Chondrocyte (in vitro differentiated cells): ENCODE measurements around the gene SIMC1. TPM values are rescaled to one million over a fixed set of nuclear protein-coding genes. Genes with fewer than 3 reads are reported as not detected.
A peak's percentile ranks its signal among the peaks of the same experiment; 100 is the strongest.
"Not testable (repeated sequence)": the region's sequence is repeated elsewhere in the genome, so short reads cannot be mapped to it uniquely, and the experiment has no call there.

Experiments used
- DNase-seq: peaks from one replicate; pipeline ENCODE4 v3.0.0; 2021; ENCODE audit warnings: mixed read lengths, low spot score
- H3K27ac Mint-ChIP-seq: one replicate; pipeline ENCODE4 v1.8.0; 2021; ENCODE audit warnings: mild to moderate bottlenecking, moderate library complexity, mixed read lengths; ENCODE audit not compliant: unreplicated experiment
- H3K27me3 Mint-ChIP-seq: 2 replicates; pipeline ENCODE4 v1.8.0; 2021; ENCODE audit warnings: low read depth, mixed read lengths
- H3K36me3 Mint-ChIP-seq: 2 replicates; pipeline ENCODE4 v1.8.0; 2021; ENCODE audit warnings: low read depth, mixed read lengths
- H3K4me1 Mint-ChIP-seq: 2 replicates; pipeline ENCODE4 v1.8.0; 2021; ENCODE audit warnings: low read depth, mild to moderate bottlenecking, mixed read lengths
- H3K4me3 Mint-ChIP-seq: one replicate; pipeline ENCODE4 v1.8.0; 2021; ENCODE audit warnings: mild to moderate bottlenecking, moderate library complexity, mixed read lengths; ENCODE audit not compliant: unreplicated experiment
- H3K9me3 Mint-ChIP-seq: 2 replicates; pipeline ENCODE4 v1.8.0; 2021; ENCODE audit warnings: low read depth, mixed read lengths
- total RNA-seq: library from RNA; stranded (reverse); gene quantifications from 3 replicates; pipeline ENCODE4 v1.2.1, GENCODE V29; 2021

The SIMC1 gene
- total RNA-seq, 1 donor from 2014 or later: 19.1 TPM

- H3K27me3 Mint-ChIP-seq: peaks cover 13% of the 10 kb centered on the region
- DNase-seq, H3K9me3 Mint-ChIP-seq, H3K36me3 Mint-ChIP-seq, H3K27ac Mint-ChIP-seq, H3K4me1 Mint-ChIP-seq: not testable (repeated sequence)
- peak overlapping the region; percentile 28 for H3K4me3 Mint-ChIP-seq
These were observed 43.8 kb upstream of the SIMC1 start for GRCh38 chr5:176194238-176195083.

GRCh38 chr5:176195084-176195413 is 43.2 kb upstream of the SIMC1 start:
- DNase-seq, H3K4me3 Mint-ChIP-seq, H3K36me3 Mint-ChIP-seq, H3K4me1 Mint-ChIP-seq, H3K9me3 Mint-ChIP-seq, H3K27ac Mint-ChIP-seq: not testable (repeated sequence)
- peaks cover 16% of the 10 kb centered on the region for H3K27me3 Mint-ChIP-seq

- not testable (repeated sequence) for H3K9me3 Mint-ChIP-seq, H3K36me3 Mint-ChIP-seq, H3K4me3 Mint-ChIP-seq, H3K27ac Mint-ChIP-seq, H3K4me1 Mint-ChIP-seq, DNase-seq
- H3K27me3 Mint-ChIP-seq: peaks cover 18% of the 10 kb centered on the region
These were observed 42.6 kb upstream of the SIMC1 start for GRCh38 chr5:176195487-176196207.

GRCh38 chr5:176196781-176197180 is 41.4 kb upstream of the SIMC1 start:
- H3K27me3 Mint-ChIP-seq: peaks cover 18% of the 10 kb centered on the region

GRCh38 chr5:176197234-176197858 is 40.9 kb upstream of the SIMC1 start:
- not testable (repeated sequence) for H3K4me3 Mint-ChIP-seq, H3K9me3 Mint-ChIP-seq, H3K27ac Mint-ChIP-seq, H3K36me3 Mint-ChIP-seq, H3K4me1 Mint-ChIP-seq, DNase-seq
- peaks cover 18% of the 10 kb centered on the region for H3K27me3 Mint-ChIP-seq

More at GRCh38 chr5:176196781-176197180, 41.4 kb upstream of the SIMC1 start:
- not testable (repeated sequence) for DNase-seq, H3K4me1 Mint-ChIP-seq, H3K36me3 Mint-ChIP-seq, H3K9me3 Mint-ChIP-seq, H3K27ac Mint-ChIP-seq, H3K4me3 Mint-ChIP-seq

GRCh38 chr5:176198299-176198698 is 39.9 kb upstream of the SIMC1 start:
- H3K4me3 Mint-ChIP-seq, H3K9me3 Mint-ChIP-seq, DNase-seq, H3K4me1 Mint-ChIP-seq, H3K36me3 Mint-ChIP-seq, H3K27ac Mint-ChIP-seq: not testable (repeated sequence)
- H3K27me3 Mint-ChIP-seq: peaks cover 21% of the 10 kb centered on the region

DNA sequence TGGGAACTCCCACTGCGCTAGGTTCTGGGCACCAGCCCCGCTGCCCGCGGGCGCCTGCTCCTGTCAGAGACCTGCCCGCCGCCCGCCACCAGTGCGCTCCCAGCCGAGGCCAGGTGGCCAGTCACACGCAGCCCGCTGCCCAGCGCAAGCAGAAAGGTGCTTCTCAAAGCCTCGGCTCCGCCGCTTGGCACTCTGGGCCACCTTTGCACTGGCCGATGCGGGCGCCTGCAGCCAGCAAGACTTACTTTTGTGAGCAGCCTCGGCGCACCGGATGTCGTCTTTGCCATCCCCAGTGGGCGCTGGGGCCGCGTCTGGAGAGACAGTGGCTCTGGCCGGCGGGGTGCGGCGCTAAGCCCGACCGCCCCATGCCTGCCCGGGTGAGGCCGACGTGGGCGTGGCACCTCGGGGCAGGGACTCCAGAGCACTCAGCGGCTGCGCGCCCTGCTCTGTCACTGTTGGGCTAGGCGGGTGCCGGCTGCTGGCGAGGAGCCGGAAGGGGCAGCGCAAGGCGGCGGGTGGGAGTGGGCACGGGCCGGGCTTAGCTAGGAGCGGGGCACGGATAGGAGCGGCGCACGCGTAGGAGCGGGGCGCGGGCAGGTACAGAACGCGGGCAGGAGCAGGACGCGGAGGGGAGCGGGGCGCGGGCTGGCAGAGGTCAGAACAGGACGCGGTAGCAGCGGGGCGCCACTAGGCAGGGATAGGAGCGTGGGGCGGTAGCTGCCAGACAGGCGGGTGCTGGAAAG is 39.1 kb upstream of the SIMC1 start:
- H3K27ac Mint-ChIP-seq, DNase-seq, H3K36me3 Mint-ChIP-seq, H3K4me1 Mint-ChIP-seq, H3K9me3 Mint-ChIP-seq: not testable (repeated sequence)
- peak overlapping the region; percentile 69 for H3K4me3 Mint-ChIP-seq
- H3K27me3 Mint-ChIP-seq: peaks cover 21% of the 10 kb centered on the region

DNA sequence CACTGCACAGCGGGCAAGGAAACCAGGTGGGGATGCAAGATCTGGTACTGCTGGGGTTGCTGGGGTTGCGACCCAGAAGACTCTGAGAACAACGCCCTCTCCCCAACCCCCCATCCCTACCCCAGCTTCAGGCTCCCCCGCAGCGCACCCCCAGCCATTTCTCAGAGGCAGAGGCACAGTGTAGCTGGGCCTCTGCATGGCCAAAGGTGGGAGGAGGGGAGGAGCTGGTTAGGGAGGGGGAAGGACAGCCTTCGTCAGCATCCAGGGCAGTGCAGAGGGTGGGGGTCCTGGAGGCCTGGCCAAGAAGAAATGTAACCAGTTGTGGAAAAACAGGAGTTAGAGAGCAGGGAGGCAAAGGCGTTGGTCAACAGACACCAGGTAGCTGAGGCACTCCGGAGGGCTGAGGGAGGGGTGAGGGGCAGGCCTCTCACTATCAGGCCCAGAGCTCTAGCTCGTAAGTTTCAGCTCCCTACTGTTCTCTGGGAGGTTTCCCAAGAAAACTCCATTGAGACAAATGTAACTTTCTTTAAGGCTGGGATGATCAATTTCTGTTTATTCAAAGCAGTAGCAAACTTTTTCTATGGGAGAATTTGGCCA is 38.3 kb upstream of the SIMC1 start:
- not testable (repeated sequence) for DNase-seq, H3K9me3 Mint-ChIP-seq, H3K27ac Mint-ChIP-seq, H3K36me3 Mint-ChIP-seq, H3K4me1 Mint-ChIP-seq
- Mint-ChIP-seq H3K4me3 (peak overlapping the region; percentile 69), H3K27me3 (peaks cover 23% of the 10 kb centered on the region)
